ENCODE results near the gene SRSF6. TPM values are rescaled to one million over a fixed set of nuclear protein-coding genes. Genes with fewer than 3 reads are reported as not detected.

The SRSF6 gene
- total RNA-seq, 1 donor from 2014 or later: 298 TPM

DNA sequence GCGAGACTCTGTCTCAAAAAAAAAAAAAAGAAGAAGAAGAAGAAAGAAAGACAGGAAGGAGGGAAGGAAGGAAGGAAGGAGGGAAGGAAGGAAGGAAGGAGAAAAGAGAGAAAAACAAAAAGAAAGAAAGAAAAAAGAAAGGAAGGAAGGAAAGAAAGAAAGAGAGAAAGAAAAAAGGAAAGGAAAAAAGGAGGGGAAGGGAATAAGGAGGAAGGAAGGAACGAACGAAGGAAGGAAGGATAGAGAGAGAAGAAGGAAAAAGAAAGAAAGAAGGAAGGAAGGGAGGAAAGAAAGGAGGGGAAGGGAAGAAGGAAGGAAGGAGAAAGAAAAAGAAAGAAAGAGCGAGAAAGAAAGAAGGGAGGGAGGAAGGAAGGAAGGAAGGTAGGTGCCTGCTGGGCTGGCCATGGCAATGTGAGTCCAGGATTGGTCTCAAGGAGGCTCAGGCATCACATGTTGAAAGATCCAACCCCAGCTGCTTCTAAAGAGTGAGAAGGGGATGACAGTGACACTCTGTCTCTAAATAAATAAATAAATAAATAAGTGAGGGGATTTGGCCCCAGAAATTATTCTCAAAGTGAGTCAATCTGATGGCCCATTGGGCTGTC lies 24.3 kb upstream of the SRSF6 start:
- DNase-seq (ENCODE audit: low spot score in 2 of 2, unreplicated experiment in 2 of 2): no peak
- TF ChIP-seq, protein P1, sequence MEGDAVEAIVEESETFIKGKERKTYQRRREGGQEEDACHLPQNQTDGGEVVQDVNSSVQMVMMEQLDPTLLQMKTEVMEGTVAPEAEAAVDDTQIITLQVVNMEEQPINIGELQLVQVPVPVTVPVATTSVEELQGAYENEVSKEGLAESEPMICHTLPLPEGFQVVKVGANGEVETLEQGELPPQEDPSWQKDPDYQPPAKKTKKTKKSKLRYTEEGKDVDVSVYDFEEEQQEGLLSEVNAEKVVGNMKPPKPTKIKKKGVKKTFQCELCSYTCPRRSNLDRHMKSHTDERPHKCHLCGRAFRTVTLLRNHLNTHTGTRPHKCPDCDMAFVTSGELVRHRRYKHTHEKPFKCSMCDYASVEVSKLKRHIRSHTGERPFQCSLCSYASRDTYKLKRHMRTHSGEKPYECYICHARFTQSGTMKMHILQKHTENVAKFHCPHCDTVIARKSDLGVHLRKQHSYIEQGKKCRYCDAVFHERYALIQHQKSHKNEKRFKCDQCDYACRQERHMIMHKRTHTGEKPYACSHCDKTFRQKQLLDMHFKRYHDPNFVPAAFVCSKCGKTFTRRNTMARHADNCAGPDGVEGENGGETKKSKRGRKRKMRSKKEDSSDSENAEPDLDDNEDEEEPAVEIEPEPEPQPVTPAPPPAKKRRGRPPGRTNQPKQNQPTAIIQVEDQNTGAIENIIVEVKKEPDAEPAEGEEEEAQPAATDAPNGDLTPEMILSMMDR (IDR thresholded peaks at IDR 0.05; ENCODE audit: unreplicated experiment): no peak
- no peak overlapping the region for H3K27ac Mint-ChIP-seq
- peaks cover 68% of the 10 kb centered on the region for H3K27me3 Mint-ChIP-seq (ENCODE audit: low read depth)
- no peaks in the 10 kb centered on the region for H3K4me1 Mint-ChIP-seq
- no peaks in the 10 kb centered on the region for H3K36me3 Mint-ChIP-seq
- no peaks in the 10 kb centered on the region for H3K9me3 Mint-ChIP-seq
- H3K4me3 Mint-ChIP-seq: no peak overlapping the region

DNA sequence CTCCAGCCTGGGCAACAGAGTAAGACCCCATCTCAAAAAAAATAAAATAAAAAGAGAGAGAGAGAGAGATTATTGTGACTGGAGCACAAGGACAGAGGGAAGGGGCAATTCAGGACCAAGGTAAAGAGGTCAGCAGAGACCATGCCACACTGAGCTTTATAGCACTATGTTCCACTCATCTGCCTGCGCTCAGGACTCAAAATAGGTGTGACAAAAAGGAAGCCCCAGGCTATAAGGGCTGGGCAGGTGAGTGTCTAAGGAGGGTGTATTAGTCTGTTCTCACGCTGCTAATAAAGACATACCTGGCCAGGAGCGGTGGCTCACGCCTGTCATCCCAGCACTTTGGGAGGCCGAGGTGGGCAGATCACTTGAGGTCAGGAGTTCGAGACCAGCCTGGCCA lies 23.1 kb upstream of the SRSF6 start:
- DNase-seq (ENCODE audit: low spot score in 2 of 2, unreplicated experiment in 2 of 2): no peak
- H3K27me3 Mint-ChIP-seq (ENCODE audit: low read depth): peaks cover 73% of the 10 kb centered on the region
- H3K36me3 Mint-ChIP-seq: no peaks in the 10 kb centered on the region
- no peak overlapping the region for H3K27ac Mint-ChIP-seq
- no peak overlapping the region for H3K4me3 Mint-ChIP-seq
- H3K9me3 Mint-ChIP-seq: no peaks in the 10 kb centered on the region
- H3K4me1 Mint-ChIP-seq: no peaks in the 10 kb centered on the region
- TF ChIP-seq, protein P1 (IDR thresholded peaks at IDR 0.05; ENCODE audit: unreplicated experiment): no peak

DNA sequence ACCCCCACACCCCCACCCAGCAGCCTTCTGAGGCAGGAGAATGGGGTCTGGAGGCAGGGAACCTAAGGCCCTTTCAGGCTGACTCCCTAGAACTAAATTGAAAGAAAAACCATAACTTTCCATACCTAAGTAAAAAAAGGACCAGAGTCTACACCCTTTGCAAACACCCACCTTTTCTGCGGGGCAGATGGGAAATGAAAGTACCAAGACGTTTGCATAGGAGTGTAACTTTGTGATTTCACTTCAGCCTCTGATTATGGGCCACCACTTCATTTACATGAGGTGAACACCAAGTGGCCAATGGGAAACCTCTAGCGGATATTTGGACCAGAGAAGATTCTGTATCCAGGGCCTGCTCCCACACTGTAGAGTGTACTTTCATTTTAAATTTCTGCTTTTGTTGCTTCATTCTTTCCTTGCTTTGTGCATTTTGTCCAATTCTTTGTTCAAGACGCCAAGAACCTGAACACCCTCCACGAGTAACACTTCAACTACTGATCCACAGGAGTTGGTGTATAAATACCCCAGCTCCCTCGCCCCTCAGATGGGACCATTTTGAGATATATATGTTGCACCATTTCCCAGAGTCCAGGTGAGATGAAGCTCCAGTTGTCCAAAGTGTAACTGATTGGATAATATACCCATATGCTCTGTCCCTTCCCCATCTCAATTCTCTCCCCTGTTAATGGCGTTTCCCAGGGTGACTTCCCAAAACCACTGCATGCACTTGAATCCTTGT lies 18.9 kb upstream of the SRSF6 start:
- Mint-ChIP-seq H3K27ac (no peak overlapping the region), H3K36me3 (no peaks in the 10 kb centered on the region), H3K27me3 (ENCODE audit: low read depth) (peaks cover 46% of the 10 kb centered on the region), H3K9me3 (no peaks in the 10 kb centered on the region), H3K4me1 (no peaks in the 10 kb centered on the region), H3K4me3 (no peak overlapping the region)
- DNase-seq (ENCODE audit: low spot score in 2 of 2, unreplicated experiment in 2 of 2): no peak
- TF ChIP-seq, protein P1 (IDR thresholded peaks at IDR 0.05; ENCODE audit: unreplicated experiment): no peak

DNA sequence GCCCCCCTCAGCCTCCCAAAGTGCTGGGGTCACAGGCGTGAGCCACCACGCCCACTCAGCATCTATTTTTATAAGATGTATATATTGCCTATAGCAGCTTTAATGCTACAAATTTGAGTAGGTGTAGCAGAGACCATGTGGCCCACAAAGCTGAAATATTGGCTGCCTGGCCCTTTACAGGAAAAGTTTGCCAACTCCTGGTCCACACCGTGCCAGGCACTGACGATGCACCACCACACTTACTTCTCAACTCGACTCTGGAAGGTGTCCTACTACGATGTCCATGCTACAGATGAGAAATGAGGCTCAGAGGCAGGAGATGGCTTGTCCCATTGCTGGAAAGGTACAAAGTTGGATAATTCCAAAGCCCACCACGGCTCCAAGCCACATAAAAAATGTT lies 17.2 kb upstream of the SRSF6 start:
- no peak overlapping the region for H3K4me3 Mint-ChIP-seq
- H3K9me3 Mint-ChIP-seq: no peaks in the 10 kb centered on the region
- TF ChIP-seq, protein P1 (IDR thresholded peaks at IDR 0.05; ENCODE audit: unreplicated experiment): no peak
- DNase-seq (ENCODE audit: low spot score in 2 of 2, unreplicated experiment in 2 of 2): no peak
- H3K36me3 Mint-ChIP-seq: no peaks in the 10 kb centered on the region
- H3K27me3 Mint-ChIP-seq (ENCODE audit: low read depth): peaks cover 39% of the 10 kb centered on the region
- no peaks in the 10 kb centered on the region for H3K4me1 Mint-ChIP-seq
- H3K27ac Mint-ChIP-seq: no peak overlapping the region

DNA sequence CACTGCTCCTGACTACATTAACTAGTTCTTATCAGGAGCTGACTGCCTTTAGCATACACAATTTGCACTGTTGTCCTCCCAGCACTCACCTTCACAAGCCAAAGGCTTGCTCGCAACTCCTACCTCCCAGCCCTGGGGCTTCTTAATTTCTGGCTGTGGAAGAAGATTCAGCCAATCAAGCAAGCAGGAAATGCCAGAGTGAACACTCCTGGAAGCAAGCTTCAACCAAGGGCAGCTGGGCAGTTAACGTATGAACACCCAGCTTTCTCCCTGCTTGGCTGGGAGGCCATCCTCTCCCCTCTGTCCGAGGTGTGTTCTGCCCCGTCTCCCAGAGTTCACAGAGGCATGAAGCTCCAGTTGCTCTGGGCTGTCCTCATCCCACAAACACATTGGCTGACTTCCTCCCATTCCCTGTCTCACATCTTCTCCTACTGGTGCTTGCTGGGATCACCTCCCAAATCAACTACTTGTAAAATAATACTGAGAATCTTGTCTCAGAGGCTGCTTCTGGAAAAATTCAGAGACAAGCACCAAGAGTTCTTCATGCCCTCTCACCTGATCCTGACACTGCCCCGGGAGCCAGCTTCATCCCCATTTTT lies 15.3 kb upstream of the SRSF6 start:
- H3K4me1 Mint-ChIP-seq: no peaks in the 10 kb centered on the region
- peaks cover 23% of the 10 kb centered on the region for H3K27me3 Mint-ChIP-seq (ENCODE audit: low read depth)
- DNase-seq (ENCODE audit: low spot score in 2 of 2, unreplicated experiment in 2 of 2): no peak
- no peak overlapping the region for H3K27ac Mint-ChIP-seq
- no peaks in the 10 kb centered on the region for H3K36me3 Mint-ChIP-seq
- no peak overlapping the region for H3K4me3 Mint-ChIP-seq
- TF ChIP-seq, protein P1 (IDR thresholded peaks at IDR 0.05; ENCODE audit: unreplicated experiment): no peak
- no peaks in the 10 kb centered on the region for H3K9me3 Mint-ChIP-seq

All from mesothelial cell of epicardium (in vitro differentiated cells).